HEK293T (cell line): Measurements from ENCODE around the gene PXDC1.

Source experiments
- FOXM1 ChIP-seq: fragments of 450-650 bp; IDR thresholded peaks from 2 replicates; pipeline ENCODE4 v1.6.1; 2017; ENCODE audit warnings: mild to moderate bottlenecking, borderline replicate concordance
- PKNOX1 ChIP-seq: fragments of 450-650 bp; IDR thresholded peaks from 2 replicates; pipeline ENCODE4 v1.6.1; 2016
- SP1 ChIP-seq: fragments of 450-650 bp; IDR thresholded peaks from 2 replicates; pipeline ENCODE4 v1.6.1; 2017

GRCh38 chr6:3789018-3789895 is 37.7 kb upstream of the PXDC1 start:
- no peak for TF ChIP-seq PKNOX1
- TF ChIP-seq SP1: no peak
- TF ChIP-seq FOXM1: no peak
